Measurements from ENCODE around the gene SP6. TPM values are rescaled to one million over a fixed set of nuclear protein-coding genes. Genes with fewer than 3 reads are reported as not detected.

The SP6 gene
- polyA plus RNA-seq, 1 experiment: 0.05 TPM

DNA sequence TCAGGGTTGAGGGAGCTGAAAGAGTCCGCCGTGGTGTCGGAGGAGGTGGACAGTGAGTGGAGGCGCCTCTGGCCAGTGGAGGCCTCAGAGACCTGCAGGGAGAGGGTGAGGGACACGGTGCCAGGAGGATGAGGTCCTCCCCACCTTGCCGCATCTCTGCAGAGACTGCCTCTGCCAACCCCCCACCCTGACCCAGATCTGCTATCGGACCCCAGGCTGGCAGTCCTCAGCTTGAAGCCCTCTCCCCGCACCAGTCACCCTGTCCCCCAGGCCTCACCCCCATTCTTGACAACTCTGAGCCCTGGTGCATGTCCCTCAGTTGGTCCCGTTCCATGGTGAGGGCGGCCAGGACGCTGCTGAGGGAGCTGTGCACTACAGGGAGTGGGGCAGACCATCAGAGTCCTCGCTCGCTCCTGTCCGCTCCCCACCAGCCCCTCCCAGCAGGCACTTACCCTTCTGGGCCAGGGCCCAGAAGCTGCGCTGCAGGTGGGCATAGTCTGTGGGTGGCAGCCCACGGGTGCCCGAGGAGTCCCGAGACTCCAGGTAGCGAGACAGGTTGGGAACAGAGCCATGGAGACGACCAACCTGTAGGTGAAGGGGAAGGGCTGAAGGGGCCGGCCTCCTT, 34.7 kb downstream of the SP6 start:
- Histone ChIP-seq H3K4me3 (ENCODE audit: low read depth, low read length) (no peak overlapping the region), H3K36me3 (ENCODE audit: control insufficient read depth, insufficient read depth, low read length) (peaks cover 19% of the 10 kb centered on the region), H3K27me3 (ENCODE audit: control insufficient read depth, insufficient read depth, low read length) (no peaks in the 10 kb centered on the region)
- TF ChIP-seq, protein P1, sequence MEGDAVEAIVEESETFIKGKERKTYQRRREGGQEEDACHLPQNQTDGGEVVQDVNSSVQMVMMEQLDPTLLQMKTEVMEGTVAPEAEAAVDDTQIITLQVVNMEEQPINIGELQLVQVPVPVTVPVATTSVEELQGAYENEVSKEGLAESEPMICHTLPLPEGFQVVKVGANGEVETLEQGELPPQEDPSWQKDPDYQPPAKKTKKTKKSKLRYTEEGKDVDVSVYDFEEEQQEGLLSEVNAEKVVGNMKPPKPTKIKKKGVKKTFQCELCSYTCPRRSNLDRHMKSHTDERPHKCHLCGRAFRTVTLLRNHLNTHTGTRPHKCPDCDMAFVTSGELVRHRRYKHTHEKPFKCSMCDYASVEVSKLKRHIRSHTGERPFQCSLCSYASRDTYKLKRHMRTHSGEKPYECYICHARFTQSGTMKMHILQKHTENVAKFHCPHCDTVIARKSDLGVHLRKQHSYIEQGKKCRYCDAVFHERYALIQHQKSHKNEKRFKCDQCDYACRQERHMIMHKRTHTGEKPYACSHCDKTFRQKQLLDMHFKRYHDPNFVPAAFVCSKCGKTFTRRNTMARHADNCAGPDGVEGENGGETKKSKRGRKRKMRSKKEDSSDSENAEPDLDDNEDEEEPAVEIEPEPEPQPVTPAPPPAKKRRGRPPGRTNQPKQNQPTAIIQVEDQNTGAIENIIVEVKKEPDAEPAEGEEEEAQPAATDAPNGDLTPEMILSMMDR (IDR thresholded peaks at IDR 0.05; ENCODE audit: insufficient read depth, low read depth, low read length): no peak
- no peak for DNase-seq (ENCODE audit: low read depth)
- ChIA-PET CTCF (interaction anchor here (0.6 kb wide), 1 partner anchor 10 kb away, joined by 3 read pairs; no protein-coding TSS in a partner anchor), POLR2A (no interaction called here)

DNA sequence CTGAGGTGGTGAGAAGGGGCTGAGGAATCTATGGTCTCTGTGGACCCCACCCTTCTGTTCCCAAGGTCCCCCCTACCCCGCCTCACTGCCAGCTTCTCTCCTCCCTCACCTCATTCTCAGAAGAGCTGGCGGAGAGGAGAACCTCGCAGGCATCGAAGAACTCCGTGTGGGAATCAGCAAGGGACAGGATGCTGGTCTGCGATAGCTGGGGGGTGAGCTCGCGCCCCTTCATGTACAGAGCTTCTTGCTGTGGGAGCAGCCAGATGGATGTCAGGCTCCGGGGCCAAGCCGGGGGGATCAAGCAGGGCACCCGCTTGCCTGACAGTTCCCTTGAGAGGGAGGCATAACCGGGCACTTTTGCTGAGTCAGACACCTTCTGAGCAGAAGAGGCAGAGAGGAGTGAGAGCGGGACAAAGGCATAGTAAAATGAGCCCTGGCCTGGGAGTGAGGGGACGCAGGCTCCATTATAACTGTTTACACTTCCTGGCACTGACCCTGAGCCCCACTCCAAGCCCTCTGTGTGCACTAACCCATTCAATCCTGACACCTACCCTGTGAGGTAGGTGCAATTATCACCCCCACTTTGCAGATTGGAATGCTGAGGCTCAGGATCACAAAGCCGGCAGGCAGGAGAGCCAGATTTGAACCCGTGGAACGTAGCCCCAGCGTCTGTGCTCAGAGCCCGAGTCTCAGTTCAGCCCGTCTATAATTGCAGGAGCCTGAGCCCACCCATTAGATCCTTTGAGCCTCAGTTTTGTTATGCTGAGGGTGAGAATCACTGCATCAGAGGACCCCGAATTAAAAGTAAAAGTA, 35.7 kb downstream of the SP6 start:
- CTCF ChIA-PET: interaction anchor here (1.1 to 1.3 kb wide), 2 partner anchors 13 to 14 kb away, joined by 3 to 5 read pairs; no protein-coding TSS in a partner anchor
- no peak for DNase-seq (ENCODE audit: low read depth)
- H3K36me3 ChIP-seq (ENCODE audit: control insufficient read depth, insufficient read depth, low read length): peaks cover 21% of the 10 kb centered on the region
- TF ChIP-seq, protein P1 (IDR thresholded peaks at IDR 0.05; ENCODE audit: insufficient read depth, low read depth, low read length): no peak
- POLR2A ChIA-PET: no interaction called here
- H3K27me3 ChIP-seq (ENCODE audit: control insufficient read depth, insufficient read depth, low read length): no peaks in the 10 kb centered on the region
- no peak overlapping the region for H3K4me3 ChIP-seq (ENCODE audit: low read depth, low read length)

DNA sequence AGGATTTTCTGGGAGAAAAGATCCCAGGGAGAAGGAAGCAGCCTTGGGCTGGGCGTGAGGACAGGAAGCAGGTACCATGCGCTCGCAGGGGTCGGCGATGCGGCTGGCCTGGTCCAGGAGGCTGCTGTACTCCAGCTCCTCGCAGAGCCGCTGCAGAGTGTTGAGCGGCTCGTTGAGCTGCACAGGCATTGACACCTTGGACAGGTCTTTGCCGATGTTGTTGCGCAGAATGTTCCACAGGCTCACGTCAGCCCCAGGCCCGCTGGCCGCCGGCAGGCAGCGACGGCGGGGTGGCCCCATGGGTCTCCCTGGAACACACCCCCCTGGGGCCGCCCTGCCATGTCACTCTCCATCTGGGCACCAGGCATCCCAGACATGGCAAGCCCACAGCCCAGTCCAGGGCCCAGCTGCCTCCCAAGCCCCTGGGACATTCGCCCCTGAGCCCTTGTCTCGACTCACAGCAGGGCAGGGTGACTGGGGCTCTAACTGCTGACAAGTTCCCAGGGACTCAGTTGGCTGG, 37.4 kb downstream of the SP6 start:
- DNase-seq (ENCODE audit: low read depth): no peak
- ChIA-PET POLR2A (no interaction called here), CTCF (interaction anchor here (1.3 kb wide), 1 partner anchor 12 kb away, joined by 3 read pairs; no protein-coding TSS in a partner anchor)
- Histone ChIP-seq H3K27me3 (ENCODE audit: control insufficient read depth, insufficient read depth, low read length) (no peaks in the 10 kb centered on the region), H3K36me3 (ENCODE audit: control insufficient read depth, insufficient read depth, low read length) (peaks cover 27% of the 10 kb centered on the region), H3K4me3 (ENCODE audit: low read depth, low read length) (no peak overlapping the region)
- TF ChIP-seq, protein P1 (IDR thresholded peaks at IDR 0.05; ENCODE audit: insufficient read depth, low read depth, low read length): no peak

DNA sequence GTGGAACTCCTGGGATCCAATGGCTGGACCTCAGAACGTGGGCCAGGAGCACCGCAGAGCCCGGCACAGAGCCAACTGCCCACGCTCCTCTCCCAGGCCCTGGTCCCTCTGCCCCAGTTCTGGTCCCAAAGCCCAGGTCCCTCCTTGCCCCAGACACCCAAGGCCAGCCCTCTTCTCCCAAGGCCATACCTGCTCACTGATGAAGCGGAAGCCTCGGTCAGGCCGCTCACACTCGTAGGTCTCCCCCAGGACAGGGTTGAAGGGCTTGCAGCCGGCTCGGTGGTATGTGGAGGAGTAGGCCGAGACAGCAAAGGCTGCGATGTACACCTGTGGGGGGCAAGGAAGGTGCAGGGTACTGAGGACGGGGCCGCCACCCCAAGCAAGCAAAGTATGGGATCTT, 37.9 kb downstream of the SP6 start:
- TF ChIP-seq, protein P1 (IDR thresholded peaks at IDR 0.05; ENCODE audit: insufficient read depth, low read depth, low read length): no peak
- H3K36me3 ChIP-seq (ENCODE audit: control insufficient read depth, insufficient read depth, low read length): peaks cover 28% of the 10 kb centered on the region
- no peaks in the 10 kb centered on the region for H3K27me3 ChIP-seq (ENCODE audit: control insufficient read depth, insufficient read depth, low read length)
- no peak for DNase-seq (ENCODE audit: low read depth)
- POLR2A ChIA-PET: no interaction called here
- CTCF ChIA-PET: no interaction called here
- no peak overlapping the region for H3K4me3 ChIP-seq (ENCODE audit: low read depth, low read length)
